ENCODE measurements around the gene TCF4. TPM values are rescaled to one million over a fixed set of nuclear protein-coding genes. Genes with fewer than 3 reads are reported as not detected.

The TCF4 gene
- total RNA-seq, 4 donors from 2014 or later: 80.9 to 172 (median 94.0) TPM

GRCh38 chr18:55544014-55544413 is 44.0 kb downstream of the TCF4 start:
- H3K4me1 ChIP-seq: no peaks in the 10 kb centered on the region
- WGBS: 79% methylated on average over 1 of the region's 1 CpG

GRCh38 chr18:55543130-55543704 is 44.8 kb downstream of the TCF4 start:
- no peaks in the 10 kb centered on the region for H3K36me3 ChIP-seq
- no peak overlapping the region for H3K4me3 ChIP-seq

More at GRCh38 chr18:55544014-55544413, 44.0 kb downstream of the TCF4 start:
- H3K9me3 ChIP-seq: no peaks in the 10 kb centered on the region
- H3K4me3 ChIP-seq: no peak overlapping the region
- H3K27ac ChIP-seq: no peak overlapping the region
- no peaks in the 10 kb centered on the region for H3K36me3 ChIP-seq
- TF ChIP-seq POLR2A (IDR thresholded peaks at IDR 0.05): no peak
- TF ChIP-seq POLR2AphosphoS5 (IDR thresholded peaks at IDR 0.05): no peak
- TF ChIP-seq CTCF (IDR thresholded peaks at IDR 0.05): no peak
- TF ChIP-seq EP300 (IDR thresholded peaks at IDR 0.05): no peak
- DNase-seq (ENCODE audit: low spot score in 2 of 2): no peak
- H3K27me3 ChIP-seq: no peaks in the 10 kb centered on the region

GRCh38 chr18:55541571-55541970 is 46.4 kb downstream of the TCF4 start:
- Histone ChIP-seq H3K27me3 (no peaks in the 10 kb centered on the region), H3K4me1 (no peaks in the 10 kb centered on the region), H3K27ac (no peak overlapping the region), H3K9me3 (no peaks in the 10 kb centered on the region), H3K4me3 (no peak overlapping the region), H3K36me3 (no peaks in the 10 kb centered on the region)
- no peak for DNase-seq (ENCODE audit: low spot score in 2 of 2)
- 54% methylated on average over 2 of the region's 2 CpGs for WGBS
- TF ChIP-seq CTCF (IDR thresholded peaks at IDR 0.05) (no peak), POLR2AphosphoS5 (IDR thresholded peaks at IDR 0.05) (no peak), EP300 (IDR thresholded peaks at IDR 0.05) (no peak), POLR2A (IDR thresholded peaks at IDR 0.05) (no peak)

More at GRCh38 chr18:55543130-55543704, 44.8 kb downstream of the TCF4 start:
- Histone ChIP-seq H3K27me3 (no peaks in the 10 kb centered on the region), H3K9me3 (no peaks in the 10 kb centered on the region), H3K4me1 (no peaks in the 10 kb centered on the region), H3K27ac (no peak overlapping the region)
- TF ChIP-seq CTCF (IDR thresholded peaks at IDR 0.05): no peak
- no peak for TF ChIP-seq EP300 (IDR thresholded peaks at IDR 0.05)
- TF ChIP-seq POLR2AphosphoS5 (IDR thresholded peaks at IDR 0.05): no peak
- TF ChIP-seq POLR2A (IDR thresholded peaks at IDR 0.05): no peak
- WGBS: 68% methylated on average over 2 of the region's 2 CpGs
- DNase-seq (ENCODE audit: low spot score in 2 of 2): no peak

- H3K4me3 ChIP-seq: no peak overlapping the region
- TF ChIP-seq POLR2AphosphoS5 (IDR thresholded peaks at IDR 0.05) (no peak), POLR2A (IDR thresholded peaks at IDR 0.05) (no peak), CTCF (IDR thresholded peaks at IDR 0.05) (no peak), EP300 (IDR thresholded peaks at IDR 0.05) (no peak)
- no peaks in the 10 kb centered on the region for H3K4me1 ChIP-seq
- no peaks in the 10 kb centered on the region for H3K27me3 ChIP-seq
- H3K36me3 ChIP-seq: no peaks in the 10 kb centered on the region
- no peaks in the 10 kb centered on the region for H3K9me3 ChIP-seq
- DNase-seq (ENCODE audit: low spot score in 2 of 2): no peak
- no peak overlapping the region for H3K27ac ChIP-seq
Measured at GRCh38 chr18:55539240-55539639, 48.8 kb downstream of the TCF4 start.

- no peak for DNase-seq (ENCODE audit: low spot score in 2 of 2)
- Histone ChIP-seq H3K9me3 (no peaks in the 10 kb centered on the region), H3K27ac (no peak overlapping the region), H3K4me1 (no peaks in the 10 kb centered on the region), H3K27me3 (no peaks in the 10 kb centered on the region), H3K36me3 (no peaks in the 10 kb centered on the region), H3K4me3 (no peak overlapping the region)
- TF ChIP-seq CTCF (IDR thresholded peaks at IDR 0.05) (no peak), EP300 (IDR thresholded peaks at IDR 0.05) (no peak), POLR2AphosphoS5 (IDR thresholded peaks at IDR 0.05) (no peak), POLR2A (IDR thresholded peaks at IDR 0.05) (no peak)
- 76% methylated on average over 4 of the region's 4 CpGs for WGBS
Measured at GRCh38 chr18:55534996-55535395, 53.0 kb downstream of the TCF4 start.

Measured in suprapubic skin (tissue), 4 donors.